HPDE6-E6E7 (cell line): ENCODE data around the gene PRR12.
A peak's percentile ranks its signal among the peaks of the same experiment; 100 is the strongest.

Experiments
- DNase-seq: peaks from one replicate; pipeline ENCODE4 v3.0.0; 2011; ENCODE audit warnings: missing footprints; ENCODE audit errors: extremely low spot score

Gene PRR12

GRCh38 chr19:49645995-49646394 lies 55.0 kb downstream of the PRR12 start:
- DNase-seq, result no peak

- no peak for DNase-seq
Measured at GRCh38 chr19:49646586-49646985, 55.6 kb downstream of the PRR12 start.

GRCh38 chr19:49651029-49651819 lies 60.2 kb downstream of the PRR12 start:
- no peak for DNase-seq

GRCh38 chr19:49651820-49652550 lies 61.0 kb downstream of the PRR12 start:
- no peak for DNase-seq

GRCh38 chr19:49652551-49653465 lies 61.8 kb downstream of the PRR12 start:
- no peak for DNase-seq

GRCh38 chr19:49653466-49653806 lies 62.5 kb downstream of the PRR12 start:
- DNase-seq, result no peak

- DNase-seq, result no peak
Measured at GRCh38 chr19:49654581-49654980, 63.6 kb downstream of the PRR12 start.

- no peak for DNase-seq
Measured at GRCh38 chr19:49655570-49656455, 64.8 kb downstream of the PRR12 start.

GRCh38 chr19:49656456-49657109 lies 65.6 kb downstream of the PRR12 start:
- DNase-seq, result no peak

GRCh38 chr19:49657493-49658138 lies 66.6 kb downstream of the PRR12 start:
- no peak for DNase-seq

GRCh38 chr19:49658139-49658517 lies 67.1 kb downstream of the PRR12 start:
- DNase-seq, result no peak

GRCh38 chr19:49658566-49659442 lies 67.8 kb downstream of the PRR12 start:
- DNase-seq, result no peak

- DNase-seq, result no peak
Measured at GRCh38 chr19:49660338-49660961, 69.5 kb downstream of the PRR12 start.

- no peak for DNase-seq
Measured at GRCh38 chr19:49662011-49662410, 71.0 kb downstream of the PRR12 start.

GRCh38 chr19:49663224-49663623 lies 72.2 kb downstream of the PRR12 start:
- DNase-seq, result no peak

- DNase-seq, result peak; percentile 93
Measured at GRCh38 chr19:49664171-49665035, 73.4 kb downstream of the PRR12 start.

GRCh38 chr19:49665036-49665350 lies 74.0 kb downstream of the PRR12 start:
- DNase-seq, result no peak
